ENCODE measurements around the gene GPR151. TPM values are rescaled to one million over a fixed set of nuclear protein-coding genes. Genes with fewer than 3 reads are reported as not detected.

Gene GPR151
- total RNA-seq, 2 experiments from 2014 or later = not detected

DNA sequence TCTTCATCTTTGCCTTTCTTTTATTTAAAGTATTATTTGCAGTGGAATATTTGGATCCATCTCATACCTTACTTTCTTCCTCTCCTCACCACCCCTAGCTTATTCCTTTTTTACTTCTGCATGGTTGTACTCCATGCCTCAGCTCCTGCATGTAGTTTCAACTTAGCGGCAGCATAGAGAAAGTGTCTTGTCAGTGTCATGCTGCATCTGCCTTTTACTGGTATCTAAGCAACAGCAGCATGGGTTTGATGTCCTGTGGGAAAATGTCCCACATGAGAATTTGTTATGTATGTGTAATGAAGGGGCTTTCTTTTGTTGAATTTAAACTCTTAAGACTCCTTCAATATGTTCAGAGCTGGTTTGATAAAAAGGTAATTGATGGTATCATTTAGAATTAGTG is 48.2 kb downstream of the GPR151 start:
- Mint-ChIP-seq H3K9me3 (no peaks in the 10 kb centered on the region), H3K4me1 (ENCODE audit: low read depth) (peaks cover 17% of the 10 kb centered on the region), H3K36me3 (peaks cover 53% of the 10 kb centered on the region), H3K27ac (no peak overlapping the region), H3K27me3 (no peaks in the 10 kb centered on the region), H3K4me3 (no peak overlapping the region)
- ChIA-PET CTCF (interaction anchor here (0.9 kb wide), 1 partner anchor 498 kb away, joined by 3 read pairs; no protein-coding TSS in a partner anchor), POLR2A (no interaction called here)
- DNase-seq = no peak
- intact Hi-C loops (cut with micrococcal nuclease) = no loop called here

DNA sequence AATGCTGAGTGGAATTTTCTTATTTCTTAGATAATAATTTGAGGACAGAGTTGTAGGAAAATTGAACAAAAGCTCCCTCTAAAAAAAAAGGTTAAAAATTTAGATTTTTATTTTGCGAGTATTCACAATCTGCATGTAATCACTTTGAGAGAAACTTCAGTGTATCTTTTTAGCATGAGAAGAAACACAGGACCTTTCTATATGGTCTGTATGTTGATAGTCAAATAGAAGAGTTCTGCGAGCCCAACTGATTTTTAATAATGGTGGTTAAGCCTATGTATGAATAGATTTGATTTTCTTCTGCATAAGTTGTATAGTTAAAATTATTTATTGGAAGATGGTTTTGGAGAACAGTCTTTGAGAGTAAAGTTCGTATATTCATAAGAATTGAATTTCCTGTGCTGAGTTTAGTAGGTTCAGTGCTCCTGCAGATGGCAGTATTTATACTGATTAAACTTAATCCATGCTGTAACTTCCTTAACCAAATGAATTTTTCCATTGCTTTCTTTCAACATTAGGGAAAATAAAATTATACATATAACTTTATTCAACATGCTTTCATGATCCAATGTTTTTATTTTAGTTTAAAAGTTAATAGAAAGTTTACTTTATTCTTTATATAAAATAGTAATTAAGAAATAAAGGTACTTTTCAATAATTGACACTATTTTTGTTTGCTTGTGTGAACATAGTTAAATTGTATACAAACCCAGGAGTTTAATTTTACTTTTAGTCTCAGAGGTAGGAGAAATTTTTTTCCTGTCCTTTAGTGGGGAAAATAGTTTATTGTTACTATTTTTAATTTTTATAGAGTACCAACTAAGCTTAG is 49.3 kb downstream of the GPR151 start:
- Mint-ChIP-seq H3K9me3 (no peaks in the 10 kb centered on the region), H3K27me3 (no peaks in the 10 kb centered on the region), H3K27ac (no peak overlapping the region), H3K4me1 (ENCODE audit: low read depth) (peaks cover 19% of the 10 kb centered on the region), H3K4me3 (no peak overlapping the region), H3K36me3 (peaks cover 49% of the 10 kb centered on the region)
- ChIA-PET CTCF (interaction anchor here (0.9 kb wide), 1 partner anchor 499 kb away, joined by 3 read pairs; no protein-coding TSS in a partner anchor), POLR2A (no interaction called here)
- intact Hi-C loops (cut with micrococcal nuclease) = no loop called here
- no peak for DNase-seq

- intact Hi-C loops (cut with micrococcal nuclease) = no loop called here
- H3K36me3 Mint-ChIP-seq = peaks cover 54% of the 10 kb centered on the region
- no peak overlapping the region for H3K4me3 Mint-ChIP-seq
- CTCF ChIA-PET = interaction anchor here (0.6 to 1.6 kb wide), 3 partner anchors 13 to 723 kb away, joined by 3 read pairs; no protein-coding TSS in a partner anchor
- no peaks in the 10 kb centered on the region for H3K27me3 Mint-ChIP-seq
- POLR2A ChIA-PET = no interaction called here
- peaks cover 30% of the 10 kb centered on the region for H3K4me1 Mint-ChIP-seq (ENCODE audit: low read depth)
- H3K9me3 Mint-ChIP-seq = no peaks in the 10 kb centered on the region
- DNase-seq = no peak
- no peak overlapping the region for H3K27ac Mint-ChIP-seq
Observed at GRCh38 chr5:146463446-146463845, 52.5 kb downstream of the GPR151 start.

Other genes starting within 250 kb of the GPR151 start
- gene POU4F3, start 177.4 kb downstream of the GPR151 start, total RNA-seq = not detected
- 10 to 100 TPM; 93.3 to 99.4 TPM for gene TCERG1, start 68.9 kb downstream of the GPR151 start, total RNA-seq

All from activated CD4-positive, alpha-beta memory T cell treated with anti-CD3 and anti-CD28 coated beads for 36 hours (primary cell).